Measurements from ENCODE around the gene TMEM25. TPM values are rescaled to one million over a fixed set of nuclear protein-coding genes. Genes with fewer than 3 reads are reported as not detected.

The TMEM25 gene
- polyA plus RNA-seq, 4 donors = 49.7 to 128 (median 82.8) TPM

DNA sequence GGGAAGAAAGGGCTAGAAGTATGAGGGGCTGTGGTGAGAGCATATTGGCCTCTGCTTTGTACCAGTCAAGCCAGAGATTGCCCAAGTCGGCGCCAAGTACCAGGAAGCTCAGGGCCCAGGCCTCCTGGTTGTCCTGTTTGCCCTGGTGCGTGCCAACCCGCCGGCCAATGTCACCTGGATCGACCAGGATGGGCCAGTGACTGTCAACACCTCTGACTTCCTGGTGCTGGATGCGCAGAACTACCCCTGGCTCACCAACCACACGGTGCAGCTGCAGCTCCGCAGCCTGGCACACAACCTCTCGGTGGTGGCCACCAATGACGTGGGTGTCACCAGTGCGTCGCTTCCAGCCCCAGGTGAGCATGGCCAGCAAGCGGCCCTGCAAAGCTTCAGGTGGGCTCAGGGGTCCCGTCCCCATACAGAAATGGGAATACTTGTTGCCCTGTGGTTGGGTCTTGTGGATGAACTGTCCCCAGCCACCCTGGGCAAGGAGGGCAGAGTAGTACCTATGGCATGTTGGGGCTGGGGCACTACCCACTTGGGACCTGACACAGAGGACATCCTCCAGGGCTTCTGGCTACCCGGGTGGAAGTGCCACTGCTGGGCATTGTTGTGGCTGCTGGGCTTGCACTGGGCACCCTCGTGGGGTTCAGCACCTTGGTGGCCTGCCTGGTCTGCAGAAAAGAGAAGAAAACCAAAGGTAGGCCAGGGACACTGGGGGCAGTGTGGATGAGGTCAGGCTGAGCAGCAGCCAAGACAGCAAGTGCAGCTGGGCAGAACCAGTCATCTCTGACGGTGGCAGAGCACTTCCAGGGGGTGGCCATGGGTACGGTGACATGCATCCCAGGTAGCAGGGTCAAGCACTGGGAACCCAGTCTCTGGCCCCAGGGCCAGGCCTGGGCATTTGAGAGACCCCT is 2.1 kb downstream of the TMEM25 start:
- WGBS, 3 donors = 56 to 85% (median 63%) methylated on average over 18 to 19 of the region's 19 CpGs
- no peak for FAIRE-seq
- DNase-seq = peak in 1 of 2 donors; percentile 51

GRCh38 chr11:118533769-118534729 is 3.1 kb downstream of the TMEM25 start:
- H3K27me3 ChIP-seq (ENCODE audit: control insufficient read depth in 3 of 3, insufficient read depth in 3 of 3, low read length in 3 of 3) = no peaks in the 10 kb centered on the region
- peak; percentile 93 to 99 for DNase-seq
- H3K9me3 ChIP-seq (ENCODE audit: control insufficient read depth in 2 of 2, insufficient read depth in 1 of 2, low read depth in 1 of 2, low read length in 1 of 2) = no peaks in the 10 kb centered on the region
- H3K4me1 ChIP-seq (ENCODE audit: control insufficient read depth in 3 of 3, insufficient read depth in 2 of 3, low read depth in 1 of 3, low read length in 2 of 3) = peaks cover 0 to 51% (median 3%) of the 10 kb centered on the region in 3 donors
- peak overlapping the region in 2 of 3 donors; percentile 43 to 48 for H3K4me3 ChIP-seq (ENCODE audit: low read depth in 1 of 3, low read length in 3 of 3)
- WGBS, 3 donors = 16 to 61% (median 31%) methylated on average over 27 of the region's 27 CpGs
- peak overlapping the region; percentile 90 to 96 (median 95) for H3K27ac ChIP-seq (ENCODE audit: low read depth in 1 of 3, low read length in 2 of 3)
- FAIRE-seq = no peak
- H3K36me3 ChIP-seq (ENCODE audit: control insufficient read depth in 3 of 3, insufficient read depth in 2 of 3, low read depth in 1 of 3, low read length in 3 of 3) = peaks cover 0 to 44% (median 0%) of the 10 kb centered on the region in 3 donors

More for the DNA sequence above, 2.1 kb downstream of the TMEM25 start:
- no peaks in the 10 kb centered on the region for H3K27me3 ChIP-seq (ENCODE audit: control insufficient read depth in 3 of 3, insufficient read depth in 3 of 3, low read length in 3 of 3)
- peaks cover 0 to 46% (median 0%) of the 10 kb centered on the region in 3 donors for H3K36me3 ChIP-seq (ENCODE audit: control insufficient read depth in 3 of 3, insufficient read depth in 2 of 3, low read depth in 1 of 3, low read length in 3 of 3)
- H3K4me3 ChIP-seq (ENCODE audit: low read depth in 1 of 3, low read length in 3 of 3) = peak overlapping the region in 1 of 3 donors; percentile 83
- H3K27ac ChIP-seq (ENCODE audit: low read depth in 1 of 3, low read length in 2 of 3) = peak overlapping the region; percentile 76 to 96 (median 95)
- peaks cover 2 to 51% (median 3%) of the 10 kb centered on the region in 3 donors for H3K4me1 ChIP-seq (ENCODE audit: control insufficient read depth in 3 of 3, insufficient read depth in 2 of 3, low read depth in 1 of 3, low read length in 2 of 3)
- H3K9me3 ChIP-seq (ENCODE audit: control insufficient read depth in 2 of 2, insufficient read depth in 1 of 2, low read depth in 1 of 2, low read length in 1 of 2) = no peaks in the 10 kb centered on the region

DNA sequence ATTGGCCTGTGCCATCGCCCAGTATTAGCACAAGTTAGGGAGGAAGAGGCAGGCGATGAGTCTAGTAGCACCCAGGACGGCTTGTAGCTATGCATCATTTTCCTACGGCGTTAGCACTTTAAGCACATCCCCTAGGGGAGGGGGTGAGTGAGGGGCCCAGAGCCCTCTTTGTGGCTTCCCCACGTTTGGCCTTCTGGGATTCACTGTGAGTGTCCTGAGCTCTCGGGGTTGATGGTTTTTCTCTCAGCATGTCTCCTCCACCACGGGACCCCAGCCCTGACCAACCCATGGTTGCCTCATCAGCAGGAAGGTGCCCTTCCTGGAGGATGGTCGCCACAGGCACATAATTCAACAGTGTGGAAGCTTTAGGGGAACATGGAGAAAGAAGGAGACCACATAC is 4.3 kb downstream of the TMEM25 start:
- Histone ChIP-seq H3K4me1 (ENCODE audit: control insufficient read depth in 3 of 3, insufficient read depth in 2 of 3, low read depth in 1 of 3, low read length in 2 of 3) (peaks cover 0 to 38% (median 0%) of the 10 kb centered on the region in 3 donors), H3K27me3 (ENCODE audit: control insufficient read depth in 3 of 3, insufficient read depth in 3 of 3, low read length in 3 of 3) (no peaks in the 10 kb centered on the region), H3K9me3 (ENCODE audit: control insufficient read depth in 2 of 2, insufficient read depth in 1 of 2, low read depth in 1 of 2, low read length in 1 of 2) (no peaks in the 10 kb centered on the region), H3K4me3 (ENCODE audit: low read depth in 1 of 3, low read length in 3 of 3) (peak overlapping the region in 1 of 3 donors; percentile 48), H3K36me3 (ENCODE audit: control insufficient read depth in 3 of 3, insufficient read depth in 2 of 3, low read depth in 1 of 3, low read length in 3 of 3) (peaks cover 0 to 47% (median 2%) of the 10 kb centered on the region in 3 donors), H3K27ac (ENCODE audit: low read depth in 1 of 3, low read length in 2 of 3) (peak overlapping the region in 2 of 3 donors; percentile 86 to 95)
- FAIRE-seq = no peak
- 75 to 82% (median 80%) methylated on average over 9 of the region's 9 CpGs for WGBS, 3 donors
- no peak for DNase-seq

- peak; percentile 45 to 56 for DNase-seq
- FAIRE-seq = no peak
These were observed 5.7 kb downstream of the TMEM25 start for GRCh38 chr11:118536726-118537125.

GRCh38 chr11:118537409-118537980 is 6.5 kb downstream of the TMEM25 start:
- Histone ChIP-seq H3K27ac (ENCODE audit: low read depth in 1 of 3, low read length in 2 of 3) (no peak overlapping the region), H3K27me3 (ENCODE audit: control insufficient read depth in 3 of 3, insufficient read depth in 3 of 3, low read length in 3 of 3) (no peaks in the 10 kb centered on the region), H3K4me3 (ENCODE audit: low read depth in 1 of 3, low read length in 3 of 3) (no peak overlapping the region), H3K4me1 (ENCODE audit: control insufficient read depth in 3 of 3, insufficient read depth in 2 of 3, low read depth in 1 of 3, low read length in 2 of 3) (peaks cover 0 to 32% (median 0%) of the 10 kb centered on the region in 3 donors), H3K36me3 (ENCODE audit: control insufficient read depth in 3 of 3, insufficient read depth in 2 of 3, low read depth in 1 of 3, low read length in 3 of 3) (peaks cover 0 to 63% (median 5%) of the 10 kb centered on the region in 3 donors), H3K9me3 (ENCODE audit: control insufficient read depth in 2 of 2, insufficient read depth in 1 of 2, low read depth in 1 of 2, low read length in 1 of 2) (no peaks in the 10 kb centered on the region)
- no peak for FAIRE-seq
- DNase-seq = no peak
- 65 to 70% (median 67%) methylated on average over 6 of the region's 6 CpGs for WGBS, 3 donors

More at GRCh38 chr11:118536726-118537125, 5.7 kb downstream of the TMEM25 start:
- Histone ChIP-seq H3K4me3 (ENCODE audit: low read depth in 1 of 3, low read length in 3 of 3) (no peak overlapping the region), H3K4me1 (ENCODE audit: control insufficient read depth in 3 of 3, insufficient read depth in 2 of 3, low read depth in 1 of 3, low read length in 2 of 3) (peaks cover 0 to 38% (median 0%) of the 10 kb centered on the region in 3 donors), H3K27me3 (ENCODE audit: control insufficient read depth in 3 of 3, insufficient read depth in 3 of 3, low read length in 3 of 3) (no peaks in the 10 kb centered on the region), H3K27ac (ENCODE audit: low read depth in 1 of 3, low read length in 2 of 3) (no peak overlapping the region), H3K36me3 (ENCODE audit: control insufficient read depth in 3 of 3, insufficient read depth in 2 of 3, low read depth in 1 of 3, low read length in 3 of 3) (peaks cover 0 to 56% (median 2%) of the 10 kb centered on the region in 3 donors), H3K9me3 (ENCODE audit: control insufficient read depth in 2 of 2, insufficient read depth in 1 of 2, low read depth in 1 of 2, low read length in 1 of 2) (no peaks in the 10 kb centered on the region)
- 78 to 93% (median 78%) methylated on average over 5 of the region's 5 CpGs for WGBS, 3 donors

- Histone ChIP-seq H3K27me3 (ENCODE audit: control insufficient read depth in 3 of 3, insufficient read depth in 3 of 3, low read length in 3 of 3) (no peaks in the 10 kb centered on the region), H3K9me3 (ENCODE audit: control insufficient read depth in 2 of 2, insufficient read depth in 1 of 2, low read depth in 1 of 2, low read length in 1 of 2) (no peaks in the 10 kb centered on the region), H3K4me3 (ENCODE audit: low read depth in 1 of 3, low read length in 3 of 3) (no peak overlapping the region), H3K27ac (ENCODE audit: low read depth in 1 of 3, low read length in 2 of 3) (no peak overlapping the region), H3K36me3 (ENCODE audit: control insufficient read depth in 3 of 3, insufficient read depth in 2 of 3, low read depth in 1 of 3, low read length in 3 of 3) (peaks cover 4 to 57% (median 9%) of the 10 kb centered on the region in 3 donors), H3K4me1 (ENCODE audit: control insufficient read depth in 3 of 3, insufficient read depth in 2 of 3, low read depth in 1 of 3, low read length in 2 of 3) (no peaks in the 10 kb centered on the region)
- DNase-seq (no peak), FAIRE-seq (no peak)
- 92 to 93% (median 93%) methylated on average over 8 of the region's 8 CpGs for WGBS, 3 donors
These were observed 13.1 kb downstream of the TMEM25 start for GRCh38 chr11:118544010-118544646.

GRCh38 chr11:118544647-118545010 is 13.6 kb downstream of the TMEM25 start:
- no peak for FAIRE-seq
- no peaks in the 10 kb centered on the region for H3K27me3 ChIP-seq (ENCODE audit: control insufficient read depth in 3 of 3, insufficient read depth in 3 of 3, low read length in 3 of 3)
- H3K4me3 ChIP-seq (ENCODE audit: low read depth in 1 of 3, low read length in 3 of 3) = no peak overlapping the region
- no peak overlapping the region for H3K27ac ChIP-seq (ENCODE audit: low read depth in 1 of 3, low read length in 2 of 3)
- WGBS, 3 donors = 83 to 92% (median 88%) methylated on average over 3 of the region's 3 CpGs
- no peaks in the 10 kb centered on the region for H3K4me1 ChIP-seq (ENCODE audit: control insufficient read depth in 3 of 3, insufficient read depth in 2 of 3, low read depth in 1 of 3, low read length in 2 of 3)
- no peaks in the 10 kb centered on the region for H3K9me3 ChIP-seq (ENCODE audit: control insufficient read depth in 2 of 2, insufficient read depth in 1 of 2, low read depth in 1 of 2, low read length in 1 of 2)
- peaks cover 4 to 59% (median 9%) of the 10 kb centered on the region in 3 donors for H3K36me3 ChIP-seq (ENCODE audit: control insufficient read depth in 3 of 3, insufficient read depth in 2 of 3, low read depth in 1 of 3, low read length in 3 of 3)
- no peak for DNase-seq

Measured in small intestine (tissue), 7 donors.